Osteocyte (in vitro differentiated cells): ENCODE measurements around the gene CD180. TPM values are rescaled to one million over a fixed set of nuclear protein-coding genes. Genes with fewer than 3 reads are reported as not detected.

ENCODE experiments used
- DNase-seq: peaks from one replicate; pipeline ENCODE4 v3.0.0; 2021; ENCODE audit warnings: mixed read lengths; ENCODE audit not compliant: unreplicated experiment; ENCODE audit errors: extremely low spot score
- H3K27ac Mint-ChIP-seq: one replicate; pipeline ENCODE4 v1.8.0; 2021; ENCODE audit warnings: mild to moderate bottlenecking, mixed read lengths; ENCODE audit not compliant: unreplicated experiment
- H3K27me3 Mint-ChIP-seq: one replicate; pipeline ENCODE4 v1.8.0; 2021; ENCODE audit warnings: mixed read lengths; ENCODE audit not compliant: unreplicated experiment
- H3K36me3 Mint-ChIP-seq: one replicate; pipeline ENCODE4 v1.8.0; 2021; ENCODE audit warnings: mixed read lengths; ENCODE audit not compliant: unreplicated experiment
- H3K4me1 Mint-ChIP-seq: one replicate; pipeline ENCODE4 v1.8.0; 2021; ENCODE audit warnings: mixed read lengths; ENCODE audit not compliant: unreplicated experiment
- H3K4me3 Mint-ChIP-seq: one replicate; pipeline ENCODE4 v1.8.0; 2021; ENCODE audit warnings: mild to moderate bottlenecking, moderate library complexity, mixed read lengths; ENCODE audit not compliant: unreplicated experiment
- H3K9me3 Mint-ChIP-seq: one replicate; pipeline ENCODE4 v1.8.0; 2021; ENCODE audit warnings: mixed read lengths; ENCODE audit not compliant: unreplicated experiment
- total RNA-seq: library from RNA; stranded (reverse); gene quantifications from 2 replicates; pipeline ENCODE4 v1.2.1, GENCODE V29; 2021
- TF ChIP-seq, protein P1 (sequence below): fragments of 200-600 bp; sonication (generic); IDR thresholded peaks from 2 replicates; pipeline ENCODE4 v1.5.0; 2021; ENCODE audit warnings: antibody characterized with exemption, mild to moderate bottlenecking, moderate library complexity

CD180 gene
- total RNA-seq, 1 donor from 2014 or later = not detected

DNA sequence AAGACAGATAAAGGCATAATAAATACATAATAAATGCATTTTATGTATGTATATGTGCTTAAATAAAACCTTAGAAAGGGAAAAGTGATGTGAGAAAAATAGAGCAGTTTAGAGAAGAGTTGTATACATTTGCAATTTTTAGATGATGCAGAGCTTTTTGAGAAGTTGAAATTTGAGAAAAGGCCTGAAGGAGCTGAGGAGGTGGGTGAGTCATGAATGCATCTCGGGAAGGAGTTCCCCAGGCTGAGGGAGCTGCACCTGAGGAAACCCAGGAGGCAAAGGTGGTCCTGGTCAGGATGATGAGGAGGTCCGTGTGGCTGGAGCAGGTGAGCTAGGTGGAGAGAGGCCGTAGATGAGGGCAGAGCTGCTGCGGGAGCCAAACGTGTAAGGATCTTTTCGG lies 17.4 kb upstream of the CD180 start:
- Mint-ChIP-seq H3K4me1 (peaks cover 19% of the 10 kb centered on the region), H3K4me3 (no peak overlapping the region), H3K27ac (no peak overlapping the region), H3K36me3 (no peaks in the 10 kb centered on the region), H3K9me3 (no peaks in the 10 kb centered on the region), H3K27me3 (peaks cover 11% of the 10 kb centered on the region)
- DNase-seq = peak; percentile 44
- TF ChIP-seq, protein P1, sequence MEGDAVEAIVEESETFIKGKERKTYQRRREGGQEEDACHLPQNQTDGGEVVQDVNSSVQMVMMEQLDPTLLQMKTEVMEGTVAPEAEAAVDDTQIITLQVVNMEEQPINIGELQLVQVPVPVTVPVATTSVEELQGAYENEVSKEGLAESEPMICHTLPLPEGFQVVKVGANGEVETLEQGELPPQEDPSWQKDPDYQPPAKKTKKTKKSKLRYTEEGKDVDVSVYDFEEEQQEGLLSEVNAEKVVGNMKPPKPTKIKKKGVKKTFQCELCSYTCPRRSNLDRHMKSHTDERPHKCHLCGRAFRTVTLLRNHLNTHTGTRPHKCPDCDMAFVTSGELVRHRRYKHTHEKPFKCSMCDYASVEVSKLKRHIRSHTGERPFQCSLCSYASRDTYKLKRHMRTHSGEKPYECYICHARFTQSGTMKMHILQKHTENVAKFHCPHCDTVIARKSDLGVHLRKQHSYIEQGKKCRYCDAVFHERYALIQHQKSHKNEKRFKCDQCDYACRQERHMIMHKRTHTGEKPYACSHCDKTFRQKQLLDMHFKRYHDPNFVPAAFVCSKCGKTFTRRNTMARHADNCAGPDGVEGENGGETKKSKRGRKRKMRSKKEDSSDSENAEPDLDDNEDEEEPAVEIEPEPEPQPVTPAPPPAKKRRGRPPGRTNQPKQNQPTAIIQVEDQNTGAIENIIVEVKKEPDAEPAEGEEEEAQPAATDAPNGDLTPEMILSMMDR = no peak

DNA sequence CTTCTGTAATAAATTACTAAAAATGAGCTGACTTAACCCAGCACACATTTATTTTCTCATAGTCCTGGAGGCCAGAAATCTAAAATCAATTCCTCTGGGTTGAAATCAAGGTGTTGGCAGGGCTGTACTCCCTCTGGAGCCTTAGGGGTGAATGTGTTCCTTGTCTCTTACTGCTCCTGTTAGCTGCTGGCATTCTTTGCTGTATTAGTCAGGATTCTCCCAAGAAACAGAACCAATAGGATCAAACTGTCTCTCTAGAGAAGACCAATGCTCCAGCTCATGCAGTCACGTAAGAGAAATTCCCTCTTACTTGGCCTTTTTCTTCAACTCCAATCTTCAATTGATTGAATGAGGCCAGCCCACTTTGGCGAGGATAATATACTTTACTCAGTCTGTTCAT lies 15.3 kb upstream of the CD180 start:
- no peaks in the 10 kb centered on the region for H3K9me3 Mint-ChIP-seq
- peaks cover 4% of the 10 kb centered on the region for H3K27me3 Mint-ChIP-seq
- H3K36me3 Mint-ChIP-seq = no peaks in the 10 kb centered on the region
- DNase-seq = peak; percentile 25
- TF ChIP-seq, protein P1 = no peak
- no peak overlapping the region for H3K27ac Mint-ChIP-seq
- peaks cover 19% of the 10 kb centered on the region for H3K4me1 Mint-ChIP-seq
- H3K4me3 Mint-ChIP-seq = no peak overlapping the region

DNA sequence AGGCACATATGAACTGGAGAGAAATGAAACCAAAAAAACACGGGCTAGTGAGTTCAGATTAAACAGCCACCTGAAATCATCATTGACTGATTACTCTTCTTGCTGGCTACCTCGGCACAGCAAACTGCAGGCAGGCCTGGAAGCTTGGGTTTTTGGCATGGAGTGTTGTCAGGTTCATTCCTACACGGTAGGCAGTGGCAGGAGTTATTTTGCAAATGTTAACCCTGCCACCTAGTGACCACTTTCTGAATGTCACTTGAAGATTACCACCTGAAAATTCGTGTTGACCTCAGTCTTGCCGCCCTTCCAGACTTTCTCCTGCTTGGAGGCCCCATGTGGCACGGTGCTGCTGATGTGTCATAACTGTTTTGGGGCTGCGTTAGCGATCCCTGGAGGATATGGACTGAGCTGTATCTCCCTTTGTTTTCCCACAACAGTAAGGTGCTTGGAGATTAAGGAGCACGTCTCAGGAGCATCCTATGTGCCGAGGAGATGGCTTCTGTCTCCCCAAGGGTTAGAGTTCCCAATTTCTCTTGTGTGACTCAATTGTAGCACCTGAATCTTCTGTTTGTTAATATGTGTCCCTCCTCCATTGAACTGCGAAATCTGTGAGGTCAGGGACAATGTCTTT lies 12.7 kb upstream of the CD180 start:
- H3K4me3 Mint-ChIP-seq = no peak overlapping the region

DNA sequence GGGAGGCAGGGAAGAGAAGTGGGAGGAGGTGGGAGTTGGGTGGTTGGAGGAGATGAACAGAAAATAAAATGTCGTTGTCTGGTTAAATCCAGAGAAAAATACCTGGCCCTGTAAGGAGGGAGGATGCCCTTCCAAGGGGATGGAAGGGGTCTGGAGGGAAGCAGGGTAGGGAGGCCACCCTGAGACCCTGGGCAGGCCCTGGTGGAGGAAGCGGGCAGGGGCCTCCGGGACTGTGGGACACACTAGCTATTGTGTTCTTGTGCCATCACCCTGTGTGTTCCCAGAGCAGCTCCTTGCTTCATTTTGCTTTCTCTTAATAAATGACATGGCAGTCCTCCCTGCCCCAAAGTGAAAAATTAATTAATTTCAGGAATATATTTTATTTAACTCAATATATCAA lies 11.8 kb upstream of the CD180 start:
- Mint-ChIP-seq H3K36me3 (no peaks in the 10 kb centered on the region), H3K4me1 (peaks cover 2% of the 10 kb centered on the region), H3K27me3 (peaks cover 18% of the 10 kb centered on the region), H3K4me3 (no peak overlapping the region), H3K9me3 (no peaks in the 10 kb centered on the region), H3K27ac (no peak overlapping the region)
- DNase-seq = no peak
- TF ChIP-seq, protein P1 = no peak

More for the DNA sequence above, 12.7 kb upstream of the CD180 start:
- H3K27me3 Mint-ChIP-seq = peaks cover 18% of the 10 kb centered on the region
- no peak overlapping the region for H3K27ac Mint-ChIP-seq
- H3K9me3 Mint-ChIP-seq = no peaks in the 10 kb centered on the region
- no peaks in the 10 kb centered on the region for H3K36me3 Mint-ChIP-seq
- DNase-seq = no peak
- TF ChIP-seq, protein P1 = peak; percentile 87
- H3K4me1 Mint-ChIP-seq = peaks cover 5% of the 10 kb centered on the region

DNA sequence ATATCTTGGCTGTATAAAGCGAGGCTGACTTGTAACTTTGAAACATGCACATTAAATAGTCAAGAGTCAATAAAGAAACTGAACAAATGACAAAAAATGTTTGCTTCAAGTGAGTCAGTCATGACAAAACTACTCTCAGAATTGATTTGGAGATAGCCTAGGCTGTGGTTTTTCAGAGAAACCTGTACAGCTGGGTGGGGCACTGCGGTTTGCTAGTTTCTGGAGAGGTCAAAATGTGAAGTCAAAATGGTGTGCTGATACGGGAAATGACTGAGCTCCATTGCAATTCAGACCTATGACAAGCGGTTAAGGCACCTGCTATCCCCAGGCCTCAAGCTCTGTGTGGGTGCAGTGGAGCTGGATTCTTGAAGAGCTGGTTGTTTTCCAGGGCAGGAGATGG lies 10.3 kb upstream of the CD180 start:
- H3K27me3 Mint-ChIP-seq = peaks cover 18% of the 10 kb centered on the region
- TF ChIP-seq, protein P1 = no peak
- H3K36me3 Mint-ChIP-seq = no peaks in the 10 kb centered on the region
- peaks cover 2% of the 10 kb centered on the region for H3K4me1 Mint-ChIP-seq
- H3K9me3 Mint-ChIP-seq = no peaks in the 10 kb centered on the region
- no peak overlapping the region for H3K4me3 Mint-ChIP-seq
- DNase-seq = peak; percentile 38
- no peak overlapping the region for H3K27ac Mint-ChIP-seq
